Measurements from ENCODE around the gene GPANK1.

DNA sequence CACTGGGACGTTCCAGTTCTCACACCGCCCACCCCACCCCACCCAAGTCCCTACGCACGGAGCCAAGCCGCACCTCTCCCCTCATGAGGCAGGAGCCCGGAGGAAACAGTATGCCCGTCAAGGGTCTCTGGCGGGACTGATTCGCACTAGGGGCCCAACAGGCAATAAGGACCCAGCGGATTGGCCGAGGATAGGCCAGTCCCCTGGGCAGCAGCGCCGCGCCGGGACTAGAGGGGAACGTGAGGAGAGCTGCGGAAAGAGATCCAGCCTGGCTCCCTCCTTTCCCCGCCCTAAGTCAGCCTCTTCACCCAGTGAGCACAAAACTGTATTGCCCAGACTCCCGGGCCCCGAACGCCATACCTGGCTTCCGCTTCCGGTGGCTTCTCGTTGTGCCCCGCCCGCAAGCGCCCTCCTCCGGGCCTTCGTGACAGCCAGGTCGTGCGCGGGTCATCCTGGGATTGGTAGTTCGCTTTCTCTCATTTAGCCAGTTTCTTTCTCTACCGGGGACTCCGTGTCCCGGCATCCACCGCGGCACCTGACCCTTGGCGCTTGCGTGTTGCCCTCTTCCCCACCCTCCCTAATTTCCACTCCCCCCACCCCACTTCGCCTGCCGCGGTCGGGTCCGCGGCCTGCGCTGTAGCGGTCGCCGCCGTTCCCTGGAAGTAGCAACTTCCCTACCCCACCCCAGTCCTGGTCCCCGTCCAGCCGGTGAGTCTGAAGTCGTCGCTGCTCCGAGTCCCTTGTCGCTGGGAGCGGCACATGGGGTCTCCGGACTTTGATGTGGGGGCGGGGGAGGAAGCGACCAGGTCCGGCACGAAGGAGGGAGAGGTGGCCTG lies 922 bp upstream of the GPANK1 start, which contains the start of gene CSNK2B:
- no peak for TF ChIP-seq CTCF (IDR thresholded peaks at IDR 0.05)
- TF ChIP-seq POLR2A (IDR thresholded peaks at IDR 0.05) = peak; percentile 64

All from breast epithelium (tissue), 3 donors.